Stimulated activated CD8-positive, alpha-beta memory T cell treated with anti-CD3 and anti-CD28 coated beads, Interleukin-15, amount 100 ng/mL, for 4 hours (primary cell): ENCODE results near the gene PLEKHA1.

Experiments
- DNase-seq, 2 donors: peaks; one replicate each; pipeline ENCODE4 v3.0.0-alpha.2; 2020; ENCODE audit warnings: low read depth in 2 of 2

PLEKHA1 gene

GRCh38 chr10:122374237-122374858 is at the start of gene PLEKHA1:
Gene PLEKHA1 (plus strand): TSS chr10:122374708. CDS start chr10:122393201, 18,493 bp downstream.
- peak; percentile 83 to 93 for DNase-seq

DNA sequence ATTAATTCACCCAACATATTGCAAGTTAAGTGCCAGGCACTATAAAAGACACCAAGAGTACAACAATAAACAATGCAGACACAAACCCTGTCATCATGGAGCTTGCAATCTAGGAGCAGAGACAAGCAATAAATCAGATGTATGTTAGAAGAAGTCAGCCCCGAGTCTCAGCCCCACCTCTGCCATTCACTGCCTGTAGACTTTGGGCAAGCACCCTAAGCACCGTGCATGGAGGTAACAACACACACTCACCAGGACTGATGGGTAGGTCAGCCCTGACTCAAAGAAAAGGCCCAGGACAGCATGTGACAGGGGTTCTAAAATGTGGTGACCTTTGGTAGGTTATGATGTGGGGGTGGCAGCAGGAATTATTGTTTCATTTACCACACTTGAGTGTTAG is 49.3 kb upstream of the PLEKHA1 start:
- DNase-seq = no peak

DNA sequence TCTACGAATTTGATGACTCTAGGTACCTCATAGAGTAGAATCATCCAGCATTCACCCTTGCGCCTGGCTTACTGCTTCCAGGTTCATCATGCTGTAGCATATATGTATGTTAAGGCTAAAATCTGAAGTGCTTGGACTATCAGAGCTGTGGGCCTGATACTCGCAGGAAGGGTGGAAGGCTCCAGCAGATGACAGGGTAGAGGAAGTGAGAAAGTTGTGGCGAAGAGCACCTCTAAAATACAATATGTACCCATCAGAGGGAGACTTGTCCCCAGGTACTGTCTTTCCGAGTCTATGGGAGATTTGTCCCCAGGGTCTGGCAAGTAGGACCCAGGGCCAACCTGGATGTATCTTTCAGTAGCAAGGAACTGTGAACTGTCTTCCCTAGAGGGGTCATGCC is 48.1 kb upstream of the PLEKHA1 start:
- no peak for DNase-seq

GRCh38 chr10:122326806-122327205 is 47.7 kb upstream of the PLEKHA1 start:
- no peak for DNase-seq

DNA sequence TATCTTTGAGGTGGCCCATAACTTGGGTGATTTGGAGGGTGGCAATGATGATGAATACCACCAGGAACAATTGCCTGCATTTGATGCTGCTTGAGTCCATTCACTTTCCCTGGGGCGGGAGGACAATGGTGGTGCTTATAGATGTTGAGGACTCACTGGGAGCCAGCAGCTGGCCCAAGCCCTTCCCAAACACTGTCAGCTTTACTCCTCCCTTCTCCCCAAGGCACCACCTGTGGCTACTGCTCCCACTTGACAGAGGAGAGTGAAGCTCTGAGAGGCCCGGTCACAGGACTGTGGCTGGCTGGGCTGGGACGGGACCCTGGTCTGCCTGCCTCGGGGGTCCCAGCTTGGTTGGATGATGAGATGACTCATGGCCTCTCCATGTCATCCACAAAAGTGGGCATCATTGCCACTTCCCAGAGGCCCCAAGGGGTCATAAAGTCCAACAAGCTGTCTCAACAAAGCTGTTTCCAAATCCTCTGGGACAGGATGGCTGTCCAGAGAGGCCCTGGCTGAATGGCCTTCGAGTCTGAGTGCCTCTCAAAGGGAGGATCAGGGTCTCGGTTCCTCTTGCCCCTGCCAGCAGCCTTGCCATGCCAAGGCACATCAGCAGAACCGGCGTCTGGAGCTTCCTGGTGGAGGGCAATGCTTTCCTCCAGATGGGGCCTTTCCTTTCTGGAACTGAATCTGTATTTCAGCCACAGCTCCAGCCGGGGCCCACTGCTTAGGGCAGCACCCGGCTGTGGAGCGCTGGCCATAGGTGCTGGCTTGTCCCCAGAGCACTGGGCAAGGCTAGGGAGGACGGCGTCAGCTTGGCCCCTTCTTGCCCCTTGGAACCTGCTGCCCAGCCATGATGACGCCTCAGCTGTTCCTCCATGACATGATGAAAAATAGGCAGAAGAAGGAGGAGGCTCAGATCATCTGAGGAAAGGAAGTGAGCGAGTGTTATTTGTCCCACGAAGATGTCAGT is 47.0 kb upstream of the PLEKHA1 start:
- no peak for DNase-seq

DNA sequence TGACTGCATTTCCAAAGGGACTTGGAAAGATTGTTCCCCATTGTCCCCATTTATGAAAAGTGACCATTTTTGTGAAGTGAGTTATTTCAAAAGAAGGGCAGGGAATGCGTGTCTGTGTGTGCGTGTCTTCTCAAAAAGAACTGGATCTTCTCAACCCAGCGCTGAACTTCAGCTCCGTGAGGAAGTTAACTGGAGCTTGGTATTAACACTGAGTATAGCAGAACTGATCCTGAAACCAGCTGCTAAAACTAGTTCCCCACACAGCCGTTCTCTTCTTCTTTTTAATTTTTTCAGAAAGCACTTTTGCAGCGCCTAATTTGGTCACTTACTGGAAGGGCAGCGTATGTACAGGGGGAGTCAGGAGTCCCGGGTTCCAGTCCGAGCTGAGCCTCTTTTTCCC is 45.8 kb upstream of the PLEKHA1 start:
- DNase-seq = no peak

DNA sequence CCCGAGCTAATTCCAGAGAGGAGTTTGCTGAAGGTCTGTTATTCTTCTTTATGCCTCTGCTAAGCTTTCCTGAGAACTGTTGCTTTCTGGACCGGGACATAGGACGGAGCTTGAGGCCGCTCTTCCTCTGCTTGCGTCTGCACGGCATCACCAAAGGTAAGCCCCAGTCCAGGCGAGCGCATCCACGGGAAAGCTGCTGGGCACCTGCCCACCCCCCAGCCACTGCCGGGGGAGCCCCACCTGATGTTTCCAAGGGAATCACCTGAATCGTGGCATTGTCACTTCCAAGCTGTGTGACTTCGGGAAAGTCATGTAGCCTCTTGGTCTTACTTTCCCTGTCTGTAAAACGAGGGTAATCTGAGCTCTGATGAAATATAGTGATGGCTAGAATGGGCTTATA is 45.1 kb upstream of the PLEKHA1 start:
- no peak for DNase-seq

DNA sequence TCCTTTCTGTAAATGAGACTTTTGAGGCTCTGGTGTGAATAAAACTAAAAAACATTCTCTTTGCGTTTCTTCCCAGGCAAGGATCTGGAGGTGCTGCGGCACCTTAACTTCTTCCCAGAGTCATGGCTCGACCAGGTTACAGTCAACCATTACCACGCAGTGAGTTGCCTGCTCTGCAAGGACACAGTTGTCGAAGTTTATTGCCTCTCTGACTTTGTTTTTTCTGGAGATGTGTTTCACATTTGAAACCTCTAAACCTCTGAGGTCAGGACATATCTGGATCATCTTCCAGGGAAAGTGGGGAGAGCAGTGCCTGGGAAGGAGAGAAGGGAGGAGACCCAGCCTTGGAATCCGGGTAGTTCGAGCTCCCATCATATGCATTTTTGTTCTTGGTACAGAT is 43.4 kb upstream of the PLEKHA1 start:
- DNase-seq = no peak

- no peak for DNase-seq
Measured at GRCh38 chr10:122331615-122332446, 42.7 kb upstream of the PLEKHA1 start.

DNA sequence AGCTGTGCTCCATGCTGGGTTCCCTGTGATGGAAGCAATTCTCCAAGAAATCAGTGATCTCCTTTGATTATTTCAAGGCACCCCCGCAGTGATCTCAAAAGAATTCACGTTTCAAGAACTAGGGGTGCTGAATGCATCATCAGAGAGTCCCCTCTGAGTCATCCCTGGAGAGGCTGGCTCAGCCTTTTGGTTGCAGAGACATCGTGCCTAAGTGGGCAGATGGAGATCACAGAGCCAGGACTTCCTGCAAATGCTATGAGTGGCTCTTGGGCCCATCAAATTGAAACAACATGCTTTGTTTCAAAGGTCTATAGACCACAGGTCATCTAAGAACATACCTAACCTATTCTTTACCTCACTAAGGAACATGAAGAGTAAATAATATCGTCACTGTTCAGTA is 41.5 kb upstream of the PLEKHA1 start:
- DNase-seq = no peak

DNA sequence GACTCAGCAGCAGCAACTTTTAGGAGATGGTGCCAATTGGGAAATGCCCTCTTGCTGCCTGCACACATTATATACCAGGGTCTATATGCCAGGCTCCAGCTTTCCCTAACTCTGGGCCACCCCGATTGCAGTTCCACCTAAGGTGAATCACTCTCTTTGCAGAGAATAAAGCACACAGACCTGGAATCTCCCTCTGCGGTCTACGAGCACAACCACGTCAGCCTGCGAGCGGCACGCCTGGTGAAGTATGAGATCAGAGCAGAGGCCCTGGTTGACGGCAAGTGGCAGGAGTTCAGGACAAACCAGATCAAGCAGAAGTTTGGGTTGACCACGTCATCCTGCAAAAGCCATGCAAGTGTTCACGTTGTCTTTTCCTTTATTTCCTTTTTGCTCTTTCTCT is 38.2 kb upstream of the PLEKHA1 start:
- DNase-seq = no peak

- DNase-seq = no peak
Measured at GRCh38 chr10:122336961-122337360, 37.5 kb upstream of the PLEKHA1 start.

GRCh38 chr10:122338609-122339441 is 35.7 kb upstream of the PLEKHA1 start:
- no peak for DNase-seq

DNA sequence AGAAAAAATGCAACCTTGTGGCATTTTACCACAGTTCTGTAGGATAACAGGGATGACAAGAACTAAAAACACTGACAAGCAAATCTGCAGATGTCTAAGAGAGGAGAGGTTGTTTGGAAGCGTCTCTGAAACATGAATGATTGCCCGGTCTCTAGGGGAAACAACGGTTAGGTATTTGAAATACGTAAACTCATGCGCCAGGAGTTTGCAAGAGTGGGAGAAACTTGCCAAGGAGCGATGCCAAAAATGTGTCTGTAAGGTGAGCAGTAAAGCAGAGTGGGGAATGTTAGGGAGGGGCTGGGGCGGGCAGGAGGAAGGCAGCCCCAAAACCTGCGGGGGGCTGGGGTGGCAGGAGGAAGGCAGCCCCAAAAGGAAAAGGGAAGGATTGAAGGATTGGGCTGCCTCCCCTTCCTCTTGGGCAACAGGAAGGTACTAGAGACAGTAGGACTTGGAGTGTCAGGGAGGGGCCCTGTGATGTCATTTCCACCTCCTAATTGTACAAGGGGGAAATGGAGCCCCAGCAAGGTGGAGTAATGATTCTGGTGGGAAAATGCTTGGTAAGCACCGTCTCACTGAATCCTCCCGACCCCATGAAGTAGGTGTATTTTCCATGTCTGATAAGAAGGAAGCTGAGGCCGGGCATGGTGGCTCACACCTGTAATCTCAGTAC is 33.2 kb upstream of the PLEKHA1 start:
- DNase-seq = no peak

- peak; percentile 4 to 43 for DNase-seq
Measured at GRCh38 chr10:122342293-122343134, 32.0 kb upstream of the PLEKHA1 start.

GRCh38 chr10:122343135-122343800 is 31.2 kb upstream of the PLEKHA1 start:
- DNase-seq = no peak

- DNase-seq = no peak
Measured at GRCh38 chr10:122343936-122344335, 30.6 kb upstream of the PLEKHA1 start.

DNA sequence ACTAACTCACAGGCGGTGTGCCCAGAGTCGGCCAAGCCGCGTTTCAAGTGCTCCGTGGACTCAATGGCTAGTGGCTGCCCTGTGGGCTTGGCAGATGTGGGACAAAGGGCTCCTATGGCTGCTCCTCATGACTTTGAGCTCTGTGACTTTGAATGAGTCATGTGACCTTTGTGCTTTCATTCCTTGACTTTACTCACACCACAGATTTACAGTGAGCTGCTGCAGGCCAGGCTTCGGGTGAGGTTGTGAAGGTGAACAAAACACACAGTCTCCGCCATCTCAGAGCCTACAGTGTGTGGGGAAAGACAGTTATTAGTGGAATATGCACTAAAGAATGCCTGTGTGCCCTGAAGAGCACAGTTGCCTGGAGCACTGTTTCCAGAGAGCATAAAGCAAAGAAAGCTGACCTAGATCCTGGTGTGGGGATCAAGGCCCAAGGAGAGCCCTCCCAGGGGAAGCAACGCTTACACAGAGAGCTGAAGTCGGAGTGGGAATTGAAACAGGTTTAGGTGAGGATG is 29.7 kb upstream of the PLEKHA1 start:
- DNase-seq = no peak

- DNase-seq = no peak
Measured at GRCh38 chr10:122346326-122346950, 28.1 kb upstream of the PLEKHA1 start.
